ENCODE data around the gene MRTFB.

MRTFB gene

GRCh38 chr16:14063618-14064581 lies 7.2 kb upstream of the MRTFB start:
- Histone ChIP-seq H2AK5ac (ENCODE audit: low read length, severe bottlenecking) (no peak overlapping the region), H3K14ac (ENCODE audit: low read length in 2 of 2) (no peak overlapping the region), H3K27ac (ENCODE audit: low read length, poor library complexity, severe bottlenecking) (no peak overlapping the region), H3K4me2 (ENCODE audit: low read length, poor library complexity, severe bottlenecking) (no peak overlapping the region), H3K27me3 (ENCODE audit: control insufficient read depth in 1 of 2, insufficient read depth in 1 of 2, low read length in 2 of 2) (peaks cover 0 to 3% of the 10 kb centered on the region in 2 experiments), H3K9ac (ENCODE audit: low read length) (no peak overlapping the region), H3K18ac (ENCODE audit: low read depth in 1 of 2, low read length in 2 of 2) (no peak overlapping the region), H2BK15ac (ENCODE audit: low read depth, poor library complexity, severe bottlenecking) (no peak overlapping the region), H2BK12ac (ENCODE audit: low read length in 2 of 2) (no peak overlapping the region), H2AFZ (ENCODE audit: low read depth, low read length) (no peak overlapping the region), H2BK120ac (ENCODE audit: low read depth, low read length) (no peak overlapping the region), H3K4ac (ENCODE audit: low read depth in 1 of 2, low read length in 2 of 2) (no peak overlapping the region), H4K91ac (ENCODE audit: low read length) (no peak overlapping the region), H3K4me1 (ENCODE audit: control insufficient read depth, insufficient read depth, low read depth, low read length) (no peaks in the 10 kb centered on the region), H3K4me3 (ENCODE audit: insufficient read depth in 1 of 2, low read depth in 1 of 2, low read length in 2 of 2) (no peak overlapping the region), H3K9me3 (ENCODE audit: control insufficient read depth, low read length) (peaks cover 4% of the 10 kb centered on the region), H4K8ac (ENCODE audit: low read length) (no peak overlapping the region), H3K36me3 (ENCODE audit: control insufficient read depth in 1 of 2, insufficient read depth in 2 of 2, low read depth in 1 of 2, low read length in 2 of 2) (no peaks in the 10 kb centered on the region), H2BK5ac (ENCODE audit: low read depth, low read length, poor library complexity, severe bottlenecking) (no peak overlapping the region), H3K23ac (ENCODE audit: low read length in 2 of 2) (no peak overlapping the region), H3K79me1 (replicated peaks; ENCODE audit: low read length, poor library complexity, severe bottlenecking) (no peaks in the 10 kb centered on the region)
- 86% methylated on average over 6 of the region's 6 CpGs for WGBS
- no peak for DNase-seq

DNA sequence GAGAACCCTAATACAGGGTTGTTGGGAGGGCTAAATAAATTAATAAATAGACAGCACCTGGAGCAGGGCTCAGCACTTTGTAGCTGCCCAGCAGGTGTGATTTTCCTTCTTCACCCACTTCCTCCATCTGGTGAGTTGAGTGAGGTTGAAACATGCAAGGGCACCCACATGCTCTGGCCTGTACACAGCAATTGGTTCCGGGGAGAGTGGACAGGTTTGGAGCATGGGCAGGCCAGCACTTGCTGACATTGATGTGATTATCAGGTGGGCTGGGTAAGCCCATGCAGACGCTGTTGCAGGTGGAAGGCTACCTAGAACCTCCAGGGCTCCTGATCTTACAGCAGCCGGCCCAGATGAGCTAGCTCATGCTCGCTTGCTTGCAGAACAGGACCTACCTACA lies 1.3 kb upstream of the MRTFB start:
- Histone ChIP-seq H2BK12ac (ENCODE audit: low read length in 2 of 2) (no peak overlapping the region), H2BK15ac (ENCODE audit: low read depth, poor library complexity, severe bottlenecking) (no peak overlapping the region), H3K14ac (ENCODE audit: low read length in 2 of 2) (no peak overlapping the region), H3K9me3 (ENCODE audit: control insufficient read depth, low read length) (no peaks in the 10 kb centered on the region), H3K23ac (ENCODE audit: low read length in 2 of 2) (no peak overlapping the region), H3K4me3 (ENCODE audit: insufficient read depth in 1 of 2, low read depth in 1 of 2, low read length in 2 of 2) (no peak overlapping the region), H4K8ac (ENCODE audit: low read length) (no peak overlapping the region), H3K27ac (ENCODE audit: low read length, poor library complexity, severe bottlenecking) (no peak overlapping the region), H3K36me3 (ENCODE audit: control insufficient read depth in 1 of 2, insufficient read depth in 2 of 2, low read depth in 1 of 2, low read length in 2 of 2) (no peaks in the 10 kb centered on the region), H3K79me1 (replicated peaks; ENCODE audit: low read length, poor library complexity, severe bottlenecking) (peaks cover 10% of the 10 kb centered on the region), H2AK5ac (ENCODE audit: low read length, severe bottlenecking) (no peak overlapping the region), H2BK5ac (ENCODE audit: low read depth, low read length, poor library complexity, severe bottlenecking) (no peak overlapping the region), H3K9ac (ENCODE audit: low read length) (no peak overlapping the region), H3K4ac (ENCODE audit: low read depth in 1 of 2, low read length in 2 of 2) (no peak overlapping the region), H2AFZ (ENCODE audit: low read depth, low read length) (no peak overlapping the region), H3K27me3 (ENCODE audit: control insufficient read depth in 1 of 2, insufficient read depth in 1 of 2, low read length in 2 of 2) (peaks cover 3% of the 10 kb centered on the region in 2 experiments), H3K18ac (ENCODE audit: low read depth in 1 of 2, low read length in 2 of 2) (no peak overlapping the region), H3K4me1 (ENCODE audit: control insufficient read depth, insufficient read depth, low read depth, low read length) (peaks cover 5% of the 10 kb centered on the region), H2BK120ac (ENCODE audit: low read depth, low read length) (no peak overlapping the region), H3K4me2 (ENCODE audit: low read length, poor library complexity, severe bottlenecking) (no peak overlapping the region), H4K91ac (ENCODE audit: low read length) (no peak overlapping the region)
- 98% methylated on average over 4 of the region's 4 CpGs for WGBS
- no peak for DNase-seq

- Histone ChIP-seq H2BK120ac (ENCODE audit: low read depth, low read length) (no peak overlapping the region), H4K91ac (ENCODE audit: low read length) (no peak overlapping the region), H3K79me1 (replicated peaks; ENCODE audit: low read length, poor library complexity, severe bottlenecking) (peaks cover 14% of the 10 kb centered on the region), H2AFZ (ENCODE audit: low read depth, low read length) (peak overlapping the region; percentile 100), H3K36me3 (ENCODE audit: control insufficient read depth in 1 of 2, insufficient read depth in 2 of 2, low read depth in 1 of 2, low read length in 2 of 2) (peaks cover 0 to 4% of the 10 kb centered on the region in 2 experiments), H3K18ac (ENCODE audit: low read depth in 1 of 2, low read length in 2 of 2) (no peak overlapping the region), H2AK5ac (ENCODE audit: low read length, severe bottlenecking) (no peak overlapping the region), H3K9me3 (ENCODE audit: control insufficient read depth, low read length) (no peaks in the 10 kb centered on the region), H3K4me1 (ENCODE audit: control insufficient read depth, insufficient read depth, low read depth, low read length) (peaks cover 5% of the 10 kb centered on the region), H3K27ac (ENCODE audit: low read length, poor library complexity, severe bottlenecking) (no peak overlapping the region), H3K4me3 (ENCODE audit: insufficient read depth in 1 of 2, low read depth in 1 of 2, low read length in 2 of 2) (peak overlapping the region; percentile 91 to 99), H3K14ac (ENCODE audit: low read length in 2 of 2) (peak overlapping the region in 1 of 2 experiments; percentile 91), H3K4me2 (ENCODE audit: low read length, poor library complexity, severe bottlenecking) (peak overlapping the region; percentile 44), H2BK5ac (ENCODE audit: low read depth, low read length, poor library complexity, severe bottlenecking) (no peak overlapping the region), H3K4ac (ENCODE audit: low read depth in 1 of 2, low read length in 2 of 2) (peak overlapping the region in 1 of 2 experiments; percentile 97), H2BK15ac (ENCODE audit: low read depth, poor library complexity, severe bottlenecking) (no peak overlapping the region), H3K23ac (ENCODE audit: low read length in 2 of 2) (peak overlapping the region in 1 of 2 experiments; percentile 98), H3K27me3 (ENCODE audit: control insufficient read depth in 1 of 2, insufficient read depth in 1 of 2, low read length in 2 of 2) (peaks cover 2 to 3% of the 10 kb centered on the region in 2 experiments), H2BK12ac (ENCODE audit: low read length in 2 of 2) (peak overlapping the region in 1 of 2 experiments; percentile 99), H4K8ac (ENCODE audit: low read length) (peak overlapping the region; percentile 99), H3K9ac (ENCODE audit: low read length) (peak overlapping the region; percentile 92)
- 40% methylated on average over 1 of the region's 4 CpGs for WGBS
- no peak for DNase-seq
Observed at GRCh38 chr16:14070555-14070876, 603 bp upstream of the MRTFB start.

DNA sequence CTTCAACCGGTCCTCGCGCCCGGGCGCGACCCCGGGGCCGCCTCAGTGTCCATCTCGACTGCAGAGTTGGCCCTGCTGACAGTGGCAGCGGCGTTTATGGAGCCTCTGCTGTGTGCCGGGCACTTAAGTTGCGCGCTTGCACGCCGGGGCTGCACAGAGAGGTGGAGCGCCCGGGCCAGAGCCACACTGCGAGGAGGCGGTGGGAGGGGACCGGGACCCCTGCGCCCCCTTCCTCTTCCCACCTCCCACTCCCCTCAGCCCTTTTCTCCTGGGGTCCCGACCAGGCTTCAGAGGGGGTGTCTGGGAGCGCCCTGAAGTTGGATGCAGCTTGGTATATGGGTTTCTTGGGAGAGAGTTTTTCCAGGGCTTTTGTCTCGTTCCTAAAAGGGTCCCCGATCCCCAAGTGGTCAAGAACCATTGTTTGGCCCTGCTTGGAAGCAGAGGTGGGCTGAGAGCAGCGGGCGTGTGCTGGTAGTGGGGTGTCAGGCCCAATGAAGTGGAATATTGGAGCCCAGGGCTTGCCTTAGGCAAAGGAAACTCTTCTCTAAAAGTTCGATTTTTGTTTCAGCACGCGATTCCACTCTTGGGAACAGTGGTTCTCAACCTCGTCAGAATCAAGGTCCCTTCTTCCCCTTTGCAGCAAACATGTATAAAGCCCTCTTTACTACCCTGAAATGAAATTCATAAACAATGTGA lies 605 bp downstream of the MRTFB start:
- Histone ChIP-seq H3K4me2 (ENCODE audit: low read length, poor library complexity, severe bottlenecking) (peak overlapping the region; percentile 95), H2BK120ac (ENCODE audit: low read depth, low read length) (peak overlapping the region; percentile 96), H4K91ac (ENCODE audit: low read length) (peak overlapping the region; percentile 85), H3K14ac (ENCODE audit: low read length in 2 of 2) (peak overlapping the region; percentile 67 to 95), H3K4me3 (ENCODE audit: insufficient read depth in 1 of 2, low read depth in 1 of 2, low read length in 2 of 2) (peak overlapping the region; percentile 91 to 99), H2BK5ac (ENCODE audit: low read depth, low read length, poor library complexity, severe bottlenecking) (no peak overlapping the region), H3K27ac (ENCODE audit: low read length, poor library complexity, severe bottlenecking) (no peak overlapping the region), H3K4me1 (ENCODE audit: control insufficient read depth, insufficient read depth, low read depth, low read length) (peaks cover 5% of the 10 kb centered on the region), H3K27me3 (ENCODE audit: control insufficient read depth in 1 of 2, insufficient read depth in 1 of 2, low read length in 2 of 2) (peaks cover 0 to 3% of the 10 kb centered on the region in 2 experiments), H3K18ac (ENCODE audit: low read depth in 1 of 2, low read length in 2 of 2) (peak overlapping the region; percentile 93 to 99), H3K23ac (ENCODE audit: low read length in 2 of 2) (peak overlapping the region; percentile 77 to 85), H3K9ac (ENCODE audit: low read length) (peak overlapping the region; percentile 92), H3K36me3 (ENCODE audit: control insufficient read depth in 1 of 2, insufficient read depth in 2 of 2, low read depth in 1 of 2, low read length in 2 of 2) (peaks cover 0 to 6% of the 10 kb centered on the region in 2 experiments), H2BK12ac (ENCODE audit: low read length in 2 of 2) (no peak overlapping the region), H2AFZ (ENCODE audit: low read depth, low read length) (peak overlapping the region; percentile 100), H3K9me3 (ENCODE audit: control insufficient read depth, low read length) (no peaks in the 10 kb centered on the region), H2AK5ac (ENCODE audit: low read length, severe bottlenecking) (peak overlapping the region; percentile 22), H3K79me1 (replicated peaks; ENCODE audit: low read length, poor library complexity, severe bottlenecking) (peaks cover 16% of the 10 kb centered on the region), H4K8ac (ENCODE audit: low read length) (peak overlapping the region; percentile 96), H3K4ac (ENCODE audit: low read depth in 1 of 2, low read length in 2 of 2) (peak overlapping the region; percentile 0 to 79), H2BK15ac (ENCODE audit: low read depth, poor library complexity, severe bottlenecking) (peak overlapping the region; percentile 99)
- 6% methylated on average over 19 of the region's 32 CpGs for WGBS
- DNase-seq, result peak; percentile 41

Data from mesenchymal stem cell (in vitro differentiated cells and primary cell).